Caco-2 (cell line): ENCODE data around the gene PPP1R12B. TPM values are rescaled to one million over a fixed set of nuclear protein-coding genes. Genes with fewer than 3 reads are reported as not detected.
A peak's percentile ranks its signal among the peaks of the same experiment; 100 is the strongest.
"Not testable (repeated sequence)": the region's sequence is repeated elsewhere in the genome, so short reads cannot be mapped to it uniquely, and the experiment has no call there.

Experiments
- BruUV-seq: library from RNA; stranded (reverse); fragments of 400-500 nt; replicated peaks from 2 replicates; lab custom pipeline; 2021; lab: Mats Ljungman, UMichigan
- CTCF ChIA-PET: fragments of 300-600 bp; sonication (Branson Sonifier 250); formaldehyde crosslinking; loops from one replicate; lab custom pipeline; 2022; ENCODE audit warnings: antibody characterized with exemption; lab: Charles Lee
- POLR2A ChIA-PET: fragments of 300-600 bp; sonication (Branson Sonifier 250); formaldehyde crosslinking; loops from one replicate; lab custom pipeline; 2022; ENCODE audit warnings: antibody characterized with exemption; lab: Charles Lee
- DNase-seq, 2 experiments: peaks; one replicate each; pipeline versions ENCODE4 v3.0.0 to v3.0.0-alpha.2; 2020 to 2022
- H3K27me3 ChIP-seq: replicated peaks from 2 replicates; pipeline ENCODE4 v1.6.0; 2011; ENCODE audit warnings: low read length; ENCODE audit not compliant: control insufficient read depth, insufficient read depth
- H3K36me3 ChIP-seq: 2 replicates; pipeline ENCODE4 v1.5.1; 2011; ENCODE audit warnings: low read length; ENCODE audit not compliant: control insufficient read depth, insufficient read depth
- H3K4me1 ChIP-seq: fragments of 250-450 bp; sonication (Bioruptor Pico); 2 replicates; pipeline ENCODE4 v1.5.1; 2020; ENCODE audit warnings: mild to moderate bottlenecking
- H3K4me3 ChIP-seq: 2 replicates; pipeline ENCODE4 v1.5.1; 2011; ENCODE audit warnings: low read depth, mild to moderate bottlenecking, control low read depth, low read length
- H3K9me3 ChIP-seq: fragments of 250-450 bp; sonication (Bioruptor Pico); 2 replicates; pipeline ENCODE4 v1.5.1; 2020; ENCODE audit warnings: mild to moderate bottlenecking, moderate library complexity
- H3K27ac Mint-ChIP-seq: one replicate; pipeline ENCODE4 v1.8.0; 2022; ENCODE audit warnings: mixed read lengths; ENCODE audit not compliant: unreplicated experiment
- H3K27me3 Mint-ChIP-seq: one replicate; pipeline ENCODE4 v1.8.0; 2022; ENCODE audit warnings: mixed read lengths; ENCODE audit not compliant: insufficient read depth, unreplicated experiment
- H3K36me3 Mint-ChIP-seq: one replicate; pipeline ENCODE4 v1.8.0; 2022; ENCODE audit warnings: mild to moderate bottlenecking, mixed read lengths; ENCODE audit not compliant: insufficient read depth, unreplicated experiment
- H3K4me1 Mint-ChIP-seq: one replicate; pipeline ENCODE4 v1.8.0; 2022; ENCODE audit warnings: low read depth, mixed read lengths; ENCODE audit not compliant: unreplicated experiment
- H3K4me3 Mint-ChIP-seq: one replicate; pipeline ENCODE4 v1.8.0; 2022; ENCODE audit warnings: mild to moderate bottlenecking, moderate library complexity, mixed read lengths; ENCODE audit not compliant: unreplicated experiment
- H3K9me3 Mint-ChIP-seq: one replicate; pipeline ENCODE4 v1.8.0; 2022; ENCODE audit warnings: mixed read lengths; ENCODE audit not compliant: unreplicated experiment
- intact Hi-C: fragments of 100-400 bp; cut with micrococcal nuclease; formaldehyde crosslinking; loops from one replicate; pipeline ENCODE4 v1.10.0; 2022; ENCODE audit not compliant: unreplicated experiment
- total RNA-seq: library from RNA; stranded (reverse); gene quantifications from 2 replicates; pipeline ENCODE4 v1.2.3, GENCODE V29; 2022
- TF ChIP-seq, protein P1 (sequence below), 2 experiments: fragments of 200-600 bp in 1 of 2; IDR thresholded peaks; 1 replicate in 1 of 2; 2 replicates in 1 of 2; pipeline versions ENCODE4 v1.5.1 to v1.8.0; 2011 to 2022; ENCODE audit warnings: antibody characterized with exemption in 1 of 2, control low read depth in 1 of 2, inconsistent platforms in 1 of 2, low read depth in 1 of 2, low read length in 1 of 2, mild to moderate bottlenecking in 1 of 2, moderate library complexity in 1 of 2; ENCODE audit not compliant: insufficient read depth in 1 of 2, severe bottlenecking in 1 of 2, unreplicated experiment in 1 of 2

Gene PPP1R12B
- total RNA-seq, 1 experiment from 2014 or later: 16.4 TPM

DNA sequence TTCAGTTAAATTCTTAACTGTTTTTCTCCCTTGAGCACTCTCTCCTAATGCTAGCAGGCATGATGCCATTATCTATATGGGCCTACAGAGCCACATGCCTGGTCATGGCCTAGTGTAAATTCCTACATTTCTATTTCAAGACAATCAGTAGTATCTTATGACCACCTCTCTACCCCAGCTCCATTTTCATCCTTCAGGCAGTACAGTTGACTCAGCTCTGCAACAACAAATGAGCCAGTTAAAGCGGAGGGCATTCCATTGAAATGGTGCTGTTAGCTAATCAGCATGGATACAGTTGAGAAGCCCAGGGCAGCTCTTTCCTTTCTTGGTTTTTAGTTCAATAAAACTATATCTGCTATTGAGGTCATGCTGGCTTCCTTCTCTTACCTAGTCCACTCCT, 150.0 kb downstream of the PPP1R12B start:
- TF ChIP-seq, protein P1, sequence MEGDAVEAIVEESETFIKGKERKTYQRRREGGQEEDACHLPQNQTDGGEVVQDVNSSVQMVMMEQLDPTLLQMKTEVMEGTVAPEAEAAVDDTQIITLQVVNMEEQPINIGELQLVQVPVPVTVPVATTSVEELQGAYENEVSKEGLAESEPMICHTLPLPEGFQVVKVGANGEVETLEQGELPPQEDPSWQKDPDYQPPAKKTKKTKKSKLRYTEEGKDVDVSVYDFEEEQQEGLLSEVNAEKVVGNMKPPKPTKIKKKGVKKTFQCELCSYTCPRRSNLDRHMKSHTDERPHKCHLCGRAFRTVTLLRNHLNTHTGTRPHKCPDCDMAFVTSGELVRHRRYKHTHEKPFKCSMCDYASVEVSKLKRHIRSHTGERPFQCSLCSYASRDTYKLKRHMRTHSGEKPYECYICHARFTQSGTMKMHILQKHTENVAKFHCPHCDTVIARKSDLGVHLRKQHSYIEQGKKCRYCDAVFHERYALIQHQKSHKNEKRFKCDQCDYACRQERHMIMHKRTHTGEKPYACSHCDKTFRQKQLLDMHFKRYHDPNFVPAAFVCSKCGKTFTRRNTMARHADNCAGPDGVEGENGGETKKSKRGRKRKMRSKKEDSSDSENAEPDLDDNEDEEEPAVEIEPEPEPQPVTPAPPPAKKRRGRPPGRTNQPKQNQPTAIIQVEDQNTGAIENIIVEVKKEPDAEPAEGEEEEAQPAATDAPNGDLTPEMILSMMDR (IDR thresholded peaks at IDR 0.05; ENCODE audit: insufficient read depth in 1 of 2, low read depth in 1 of 2, low read length in 1 of 2, severe bottlenecking in 1 of 2, unreplicated experiment in 1 of 2): no peak
- Mint-ChIP-seq H3K4me3 (no peak overlapping the region), H3K9me3 (no peaks in the 10 kb centered on the region), H3K27me3 (no peaks in the 10 kb centered on the region), H3K4me1 (no peaks in the 10 kb centered on the region), H3K27ac (no peak overlapping the region), H3K36me3 (peaks cover 14% of the 10 kb centered on the region)
- H3K27me3 ChIP-seq: no peaks in the 10 kb centered on the region
- POLR2A ChIA-PET: no interaction called here
- intact Hi-C loops: no loop called here
- H3K9me3 ChIP-seq: no peaks in the 10 kb centered on the region
- CTCF ChIA-PET: no interaction called here
- no peak overlapping the region for H3K4me3 ChIP-seq
- DNase-seq: no peak
- H3K36me3 ChIP-seq: no peaks in the 10 kb centered on the region
- H3K4me1 ChIP-seq: peaks cover 10% of the 10 kb centered on the region
- no TSS peak for BruUV-seq

DNA sequence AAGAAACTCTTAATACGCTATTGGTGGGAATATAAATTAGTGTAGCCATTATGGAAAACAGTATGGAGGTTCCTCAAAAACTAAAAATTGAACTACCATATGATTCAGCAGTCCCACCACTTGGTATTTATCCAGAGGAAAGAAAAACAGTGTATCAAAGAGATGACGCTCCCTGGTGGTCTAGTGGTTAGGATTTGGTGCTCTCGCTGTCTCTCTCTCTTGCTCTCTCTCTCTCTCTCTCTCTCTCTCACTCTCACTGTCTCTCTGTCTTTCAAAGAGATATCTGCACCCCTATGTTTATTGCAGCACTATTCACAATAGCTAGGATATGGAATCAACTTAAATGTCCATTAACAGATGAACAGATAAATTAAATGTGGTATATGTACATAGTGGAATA, 151.5 kb downstream of the PPP1R12B start:
- H3K9me3 Mint-ChIP-seq, intact Hi-C loops, H3K4me1 Mint-ChIP-seq: not testable (repeated sequence)

DNA sequence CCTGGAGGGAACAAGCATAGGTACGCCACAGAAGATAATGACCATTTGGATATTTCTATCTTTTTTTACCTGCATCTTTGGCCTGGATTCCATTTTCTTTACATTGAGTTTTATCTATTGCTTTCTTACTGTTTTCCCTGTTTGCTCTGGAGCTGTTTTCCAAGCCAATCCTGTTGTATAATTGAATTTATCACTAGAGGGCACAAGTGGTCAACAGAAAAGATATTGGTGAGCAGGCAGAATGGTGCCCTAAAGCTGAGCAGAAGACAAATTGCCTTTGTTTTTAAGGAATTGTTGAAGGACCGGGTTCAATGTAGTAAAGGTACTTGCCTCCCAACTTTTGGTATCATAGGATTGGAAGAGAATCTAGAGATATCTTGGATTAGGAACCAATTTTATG, 152.8 kb downstream of the PPP1R12B start:
- ChIA-PET POLR2A (no interaction called here), CTCF (interaction anchor here (0.6 to 1.0 kb wide), 6 partner anchors 37 to 99 kb away, joined by 3 to 5 read pairs (median 4); no protein-coding TSS in a partner anchor)
- no TSS peak for BruUV-seq

More for the DNA sequence above, 151.5 kb downstream of the PPP1R12B start:
- H3K4me3 Mint-ChIP-seq, H3K27ac Mint-ChIP-seq, H3K27me3 ChIP-seq, BruUV-seq, DNase-seq, H3K27me3 Mint-ChIP-seq, H3K4me1 ChIP-seq, H3K36me3 Mint-ChIP-seq, H3K9me3 ChIP-seq, H3K36me3 ChIP-seq, H3K4me3 ChIP-seq, CTCF ChIA-PET, POLR2A ChIA-PET: not testable (repeated sequence)

More for the DNA sequence above, 152.8 kb downstream of the PPP1R12B start:
- H3K4me3 ChIP-seq: no peak overlapping the region
- peaks cover 10% of the 10 kb centered on the region for H3K4me1 ChIP-seq
- TF ChIP-seq, protein P1 (IDR thresholded peaks at IDR 0.05; ENCODE audit: insufficient read depth in 1 of 2, low read depth in 1 of 2, low read length in 1 of 2, severe bottlenecking in 1 of 2, unreplicated experiment in 1 of 2): peak in 1 of 2 experiments; percentile 26
- no peaks in the 10 kb centered on the region for H3K27me3 ChIP-seq
- no peaks in the 10 kb centered on the region for H3K36me3 ChIP-seq
- Mint-ChIP-seq H3K27ac (no peak overlapping the region), H3K27me3 (no peaks in the 10 kb centered on the region), H3K4me1 (peaks cover 9% of the 10 kb centered on the region), H3K4me3 (no peak overlapping the region), H3K9me3 (no peaks in the 10 kb centered on the region), H3K36me3 (no peaks in the 10 kb centered on the region)
- no peak for DNase-seq
- H3K9me3 ChIP-seq: no peaks in the 10 kb centered on the region
- intact Hi-C loops: loop anchor here (1.0 kb wide), 3 partner anchors 70 to 218 kb away; no protein-coding TSS in a partner anchor
